IMR-90 (cell line): Measurements from ENCODE around the gene OARD1. TPM values are rescaled to one million over a fixed set of nuclear protein-coding genes. Genes with fewer than 3 reads are reported as not detected.

Source experiments
- ATAC-seq: fragments of 200-7000 bp; cut with Tn5 transposase; 2 replicates; pipeline ENCODE4 v1.9.1; 2020; ENCODE audit warnings: low read depth, mild to moderate bottlenecking, moderate library complexity
- BruUV-seq: library from RNA; stranded (reverse); fragments of 400-500 nt; replicated peaks from 2 replicates; lab custom pipeline; 2021; lab: Mats Ljungman, UMichigan
- CTCF ChIA-PET: fragments of 300-600 bp; formaldehyde crosslinking; extraction: SDS; loops from one replicate; lab custom pipeline; 2021; ENCODE audit warnings: antibody characterized with exemption; lab: Yijun Ruan, JAX
- POLR2A ChIA-PET: fragments of 300-600 bp; sonication (Branson Sonifier 250); formaldehyde crosslinking; loops from one replicate; lab custom pipeline; 2022; ENCODE audit warnings: antibody characterized with exemption; ENCODE audit not compliant: unreplicated experiment; lab: Charles Lee
- DNase-seq: peaks from one replicate; pipeline ENCODE4 v3.0.0; 2013
- H2AFZ ChIP-seq: replicated peaks from 2 replicates; pipeline ENCODE3; 2013; ENCODE audit warnings: low read length, mild to moderate bottlenecking; ENCODE audit not compliant: poor library complexity
- H2AK5ac ChIP-seq: 2 replicates; pipeline ENCODE4 v1.6.1; 2013; ENCODE audit warnings: low read depth, low read length, inconsistent platforms
- H2AK9ac ChIP-seq: replicated peaks from 2 replicates; pipeline ENCODE3; 2013; ENCODE audit warnings: mild to moderate bottlenecking, low read depth, low read length, moderate library complexity; ENCODE audit not compliant: poor library complexity
- H2BK120ac ChIP-seq: 2 replicates; pipeline ENCODE4 v1.6.1; 2013; ENCODE audit warnings: low read depth, low read length, inconsistent platforms
- H2BK15ac ChIP-seq: 3 replicates; pipeline ENCODE4 v1.6.1; 2013; ENCODE audit warnings: low read depth, low read length, inconsistent platforms
- H2BK20ac ChIP-seq: 2 replicates; pipeline ENCODE4 v1.6.1; 2013; ENCODE audit warnings: low read depth, mild to moderate bottlenecking, inconsistent platforms, low read length, moderate library complexity
- H2BK5ac ChIP-seq: 2 replicates; pipeline ENCODE4 v1.6.1; 2013; ENCODE audit warnings: mild to moderate bottlenecking, low read depth, low read length, inconsistent platforms; ENCODE audit not compliant: poor library complexity, severe bottlenecking
- H3K14ac ChIP-seq: replicated peaks from 2 replicates; pipeline ENCODE4 v1.6.1; 2013; ENCODE audit warnings: low read depth, low read length, inconsistent platforms
- H3K18ac ChIP-seq: 2 replicates; pipeline ENCODE4 v1.6.1; 2013; ENCODE audit warnings: low read depth, low read length, control low read depth
- H3K23ac ChIP-seq: 2 replicates; pipeline ENCODE4 v1.6.1; 2013; ENCODE audit warnings: low read depth, low read length, inconsistent platforms
- H3K27ac ChIP-seq: 2 replicates; pipeline ENCODE4 v1.5.1; 2013; ENCODE audit warnings: mild to moderate bottlenecking, control low read depth, low read length; ENCODE audit not compliant: insufficient read depth
- H3K27me3 ChIP-seq: 2 replicates; pipeline ENCODE4 v1.6.1; 2013; ENCODE audit warnings: low read length; ENCODE audit not compliant: control insufficient read depth, insufficient read depth
- H3K36me3 ChIP-seq: 2 replicates; pipeline ENCODE4 v1.6.1; 2013; ENCODE audit warnings: low read length, mixed read lengths; ENCODE audit not compliant: control insufficient read depth, insufficient read depth
- H3K4ac ChIP-seq: 2 replicates; pipeline ENCODE4 v1.6.1; 2013; ENCODE audit warnings: low read depth, low read length, inconsistent platforms
- H3K4me1 ChIP-seq: 2 replicates; pipeline ENCODE4 v1.6.1; 2013; ENCODE audit warnings: low read length, mixed read lengths; ENCODE audit not compliant: control insufficient read depth, insufficient read depth
- H3K4me2 ChIP-seq: 2 replicates; pipeline ENCODE4 v1.6.1; 2013; ENCODE audit warnings: low read depth, mild to moderate bottlenecking, control low read depth, low read length, moderate library complexity
- H3K4me3 ChIP-seq: 2 replicates; pipeline ENCODE4 v1.5.1; 2013; ENCODE audit warnings: low read depth, mild to moderate bottlenecking, control low read depth, low read length, moderate library complexity; ENCODE audit not compliant: insufficient read depth
- H3K56ac ChIP-seq: 2 replicates; pipeline ENCODE4 v1.6.1; 2013; ENCODE audit warnings: low read length, inconsistent platforms; ENCODE audit not compliant: insufficient read depth; ENCODE audit errors: extremely low read depth
- H3K79me1 ChIP-seq, 2 experiments: 2 replicates each; pipeline ENCODE4 v1.6.1; 2013; ENCODE audit warnings: low read length in 2 of 2, inconsistent platforms in 1 of 2, low read depth in 1 of 2
- H3K9ac ChIP-seq: 2 replicates; pipeline ENCODE4 v1.6.1; 2013; ENCODE audit warnings: low read depth, low read length, control low read depth
- H3K9me1 ChIP-seq: 2 replicates; pipeline ENCODE4 v1.6.1; 2013; ENCODE audit warnings: low read length, inconsistent platforms; ENCODE audit not compliant: insufficient read depth
- H3K9me3 ChIP-seq: 2 replicates; pipeline ENCODE4 v1.6.1; 2013; ENCODE audit warnings: low read length; ENCODE audit not compliant: control insufficient read depth, insufficient read depth
- H4K20me1 ChIP-seq: 2 replicates; pipeline ENCODE4 v1.6.1; 2013; ENCODE audit warnings: low read length, inconsistent platforms; ENCODE audit not compliant: insufficient read depth
- H4K5ac ChIP-seq: 2 replicates; pipeline ENCODE4 v1.6.1; 2013; ENCODE audit warnings: mild to moderate bottlenecking, low read depth, low read length, control low read depth
- H4K8ac ChIP-seq, 2 experiments: 2 replicates each; pipeline ENCODE4 v1.6.1; 2013; ENCODE audit warnings: low read depth in 2 of 2, low read length in 2 of 2, control low read depth in 1 of 2, inconsistent platforms in 1 of 2
- H4K91ac ChIP-seq: 2 replicates; pipeline ENCODE4 v1.6.1; 2013; ENCODE audit warnings: low read depth, low read length, inconsistent platforms; ENCODE audit not compliant: insufficient read depth
- CHD1 ChIP-seq: IDR thresholded peaks from 2 replicates; pipeline ENCODE4 v1.6.1; 2012; ENCODE audit warnings: low read depth, low read length, improper control_type of control experiment
- CTCF ChIP-seq: conservative IDR thresholded peaks from 2 replicates; pipeline ENCODE4 v1.5.1; 2012; ENCODE audit warnings: mild to moderate bottlenecking, low read depth, low read length, improper control_type of control experiment
- ELK1 ChIP-seq: fragments of 150-350 bp; IDR thresholded peaks from 2 replicates; pipeline ENCODE4 v1.6.1; 2016; ENCODE audit warnings: low read depth, mild to moderate bottlenecking, low read length, moderate library complexity, borderline replicate concordance
- NFE2L2 ChIP-seq: fragments of 150-350 bp; IDR thresholded peaks from 2 replicates; pipeline ENCODE4 v1.6.1; 2016; ENCODE audit warnings: low read depth, mild to moderate bottlenecking, low read length
- POLR2A ChIP-seq: IDR thresholded peaks from 2 replicates; pipeline ENCODE4 v1.6.1; 2012; ENCODE audit warnings: mild to moderate bottlenecking, low read depth, low read length
- RCOR1 ChIP-seq: IDR thresholded peaks from 2 replicates; pipeline ENCODE4 v1.6.1; 2012; ENCODE audit warnings: mild to moderate bottlenecking, low read length, improper control_type of control experiment; ENCODE audit not compliant: insufficient replicate concordance
- USF2 ChIP-seq: fragments of 150-350 bp; IDR thresholded peaks from 2 replicates; pipeline ENCODE4 v1.6.1; 2017; ENCODE audit warnings: mild to moderate bottlenecking, antibody characterized with exemption, low read length, low read depth
- WGBS, 2 experiments: methylation state at CpG; one replicate each; pipeline versions ENCODE4 v1.1.5 to v1.1.7; 2013; ENCODE audit warnings: missing lambda C conversion rate in 2 of 2; ENCODE audit not compliant: insufficient read length in 1 of 2; ENCODE audit errors: extremely low coverage in 2 of 2; 5-methylcytosine and 5-hydroxymethylcytosine counted together
- dilution Hi-C: fragments of 300-500 bp; cut with HindIII; formaldehyde crosslinking; loops from one replicate; pipeline ENCODE4 v1.14.3; 2018; ENCODE audit warnings: low sequenced_read_pairs; ENCODE audit not compliant: unreplicated experiment
- in situ Hi-C: fragments of 300-500 bp; cut with MboI; formaldehyde crosslinking; loops from 3 replicates; pipeline ENCODE4 v1.14.3; 2019; ENCODE audit warnings: low sequenced_read_pairs, inconsistent platforms, mixed read lengths
- intact Hi-C: fragments of 100-400 bp; cut with micrococcal nuclease; formaldehyde crosslinking; loops from 2 replicates; pipeline ENCODE4 v1.10.0; 2022
- polyA plus RNA-seq, 3 experiments: library from polyadenylated mRNA; depleted of rRNA; stranded (reverse); fragments of >200 nt; gene quantifications; 2 replicates each; pipeline ENCODE4 v1.2.3, GENCODE V29; 2012; ENCODE audit warnings: low replicate concordance in 1 of 3
- total RNA-seq: library from RNA; depleted of rRNA; stranded (reverse); fragments of >200 nt; gene quantifications from 2 replicates; pipeline ENCODE4 v1.2.3, GENCODE V29; 2012

Gene OARD1
- total and polyA plus RNA-seq, 2 of the 4 experiments (the other 2 are of a cell fraction) = 2.3 to 5.5 TPM

GRCh38 chr6:41050536-41050935 lies 21.6 kb downstream of the OARD1 start:
- no peak for ATAC-seq
- no peak overlapping the region for H3K9ac ChIP-seq
- no peak overlapping the region for H2AK5ac ChIP-seq
- H4K8ac ChIP-seq = no peak overlapping the region
- TF ChIP-seq USF2 (no peak), NFE2L2 (no peak), CTCF (no peak), POLR2A (no peak), CHD1 (no peak), ELK1 (no peak), RCOR1 (no peak)
- intact Hi-C loops (no loop called here), in situ Hi-C loops (no loop called here), dilution Hi-C loops (no loop called here)
- WGBS, 2 experiments = no CpG with 5 or more reads among the region's 3 CpGs
- H4K5ac ChIP-seq = no peak overlapping the region
- no TSS peak for BruUV-seq
- no peaks in the 10 kb centered on the region for H3K36me3 ChIP-seq
- no peaks in the 10 kb centered on the region for H4K20me1 ChIP-seq
- H3K9me1 ChIP-seq = 0 out of 2 replicates have a peak, but pooled peaks cover 4% of the 10 kb centered on the region
- no peak overlapping the region for H2AK9ac ChIP-seq
- H3K18ac ChIP-seq = no peak overlapping the region
- ChIA-PET CTCF (no interaction called here), POLR2A (no interaction called here)
- no peak overlapping the region for H3K4me2 ChIP-seq
- no peak overlapping the region for H3K14ac ChIP-seq
- H3K4me1 ChIP-seq = peaks cover 4% of the 10 kb centered on the region; the same call in 1 of the 2 replicates
- no peak overlapping the region for H3K56ac ChIP-seq
- H3K4me3 ChIP-seq = no peak overlapping the region
- H2BK15ac ChIP-seq = no peak overlapping the region
- no peak overlapping the region for H3K23ac ChIP-seq
- H4K91ac ChIP-seq = no peak overlapping the region
- H2BK120ac ChIP-seq = no peak overlapping the region
- no peak for DNase-seq
- no peaks in the 10 kb centered on the region for H3K9me3 ChIP-seq
- H3K27me3 ChIP-seq = peaks cover 16% of the 10 kb centered on the region
- H2BK20ac ChIP-seq = no peak overlapping the region
- no peak overlapping the region for H2BK5ac ChIP-seq
- no peaks in the 10 kb centered on the region for H3K79me1 ChIP-seq
- H3K4ac ChIP-seq = no peak overlapping the region
- H3K27ac ChIP-seq = no peak overlapping the region
- H2AFZ ChIP-seq = no peak overlapping the region
